HG03039 (cell line): Measurements from ENCODE around the gene MAP3K5.
"Not testable (repeated sequence)": the region's sequence is repeated elsewhere in the genome, so short reads cannot be mapped to it uniquely, and the experiment has no call there.

Experiments
- ATAC-seq: cut with Tn5 transposase; IDR thresholded peaks from one replicate; pipeline ENCODE4 v1.9.1; 2021; ENCODE audit warnings: mild to moderate bottlenecking, moderate library complexity; ENCODE audit not compliant: unreplicated experiment

The MAP3K5 gene

DNA sequence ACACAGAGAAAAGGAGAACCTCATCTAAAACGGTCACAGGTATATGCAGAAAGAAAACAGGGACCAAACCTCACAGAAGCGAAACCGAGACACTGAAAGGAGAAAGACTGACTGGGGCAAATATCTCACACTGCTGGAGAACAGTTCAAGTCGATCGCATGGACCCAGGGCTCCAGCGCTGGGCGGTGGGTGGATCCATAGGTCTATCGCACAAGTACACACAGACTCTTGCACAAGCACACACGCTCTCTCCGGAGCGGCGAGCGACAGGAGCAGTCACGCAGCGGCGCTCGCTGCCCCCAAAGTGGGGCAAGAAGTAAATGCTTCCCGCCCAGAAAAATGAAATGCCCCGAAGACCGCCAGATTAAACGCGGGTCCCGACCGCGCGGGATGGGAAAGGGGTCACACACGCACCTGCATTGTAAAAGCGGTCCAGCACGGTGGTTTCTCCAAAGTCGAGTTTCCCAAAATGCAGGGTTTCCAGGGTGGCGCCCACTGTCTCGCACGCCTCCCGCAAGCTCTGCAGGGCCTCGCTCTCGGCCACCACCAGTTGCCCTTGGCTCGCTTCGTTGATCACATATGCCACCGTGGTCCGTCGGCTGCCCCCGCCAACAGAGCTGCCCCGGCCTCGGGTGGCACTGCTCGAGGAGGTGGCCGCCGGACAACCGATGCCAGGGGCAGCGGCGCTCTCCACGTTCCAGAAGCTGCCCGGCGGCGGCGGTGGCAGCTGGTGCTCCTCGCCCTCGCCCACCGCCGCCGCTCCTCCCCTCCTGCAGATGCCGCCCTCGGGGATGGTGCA is 782 bp downstream of the MAP3K5 start:
- peak; percentile 28 for ATAC-seq

DNA sequence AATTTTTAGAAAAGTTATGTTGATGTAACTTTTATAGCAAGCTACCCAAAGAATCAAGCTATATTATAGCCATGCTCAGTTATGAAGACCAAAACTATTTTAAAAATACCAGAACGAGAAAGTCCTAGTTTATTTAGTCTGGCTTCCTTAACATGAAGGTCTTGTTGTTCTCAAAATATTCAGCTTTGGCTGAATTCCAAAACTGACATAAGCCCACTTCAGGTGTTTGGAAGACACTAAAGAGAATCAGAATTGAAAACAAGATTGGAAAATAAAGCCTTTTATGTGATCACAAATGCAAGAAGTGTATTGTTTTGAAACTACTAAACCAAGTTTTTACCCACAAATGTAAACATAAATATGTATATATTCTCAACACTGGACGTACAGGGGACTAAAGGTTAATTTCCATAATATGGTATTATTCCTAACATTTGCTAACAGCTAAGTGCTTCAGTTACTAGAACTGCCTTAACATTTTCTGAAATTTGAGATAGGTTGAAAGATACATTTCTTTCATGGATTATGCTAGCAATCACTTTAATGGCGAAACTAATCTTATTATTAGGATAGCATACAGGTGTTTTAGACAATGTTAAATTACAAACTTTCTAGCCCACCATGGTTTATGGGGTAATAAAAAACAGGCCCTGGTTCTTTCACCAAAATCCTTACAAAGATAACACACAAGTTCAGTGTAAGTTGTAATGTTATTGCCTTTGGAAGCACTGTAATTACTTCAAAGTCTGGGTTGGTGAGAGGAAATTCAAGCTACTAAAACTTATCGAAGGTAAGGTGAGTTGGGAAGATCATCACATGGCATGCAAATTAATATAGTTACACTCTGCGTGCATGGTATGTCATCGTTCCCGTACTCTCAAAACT is 1.6 kb downstream of the MAP3K5 start:
- ATAC-seq: no peak

DNA sequence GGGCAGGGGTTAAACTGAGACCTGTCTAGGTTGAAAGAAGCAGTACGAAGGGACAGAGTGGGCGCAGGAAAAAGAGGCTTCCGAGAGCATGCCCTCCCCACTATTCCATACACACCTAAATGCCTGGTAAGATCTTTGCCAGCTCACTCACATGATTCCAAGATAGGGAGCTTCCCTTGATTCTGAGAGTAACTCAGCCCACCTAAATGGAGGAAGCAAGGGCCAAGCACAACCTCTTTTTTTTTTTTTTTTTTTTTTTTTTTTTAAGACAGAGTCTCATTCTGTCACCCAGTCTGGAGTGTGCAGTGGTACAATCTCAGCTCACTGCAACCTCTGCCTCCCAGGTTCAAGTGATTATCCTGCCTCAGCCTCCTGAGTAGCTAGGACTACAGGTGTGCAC is 2.8 kb downstream of the MAP3K5 start:
- not testable (repeated sequence) for ATAC-seq

- no peak for ATAC-seq
These were observed 4.0 kb downstream of the MAP3K5 start for GRCh38 chr6:136788069-136788902.

- ATAC-seq: no peak
These were observed 4.6 kb downstream of the MAP3K5 start for GRCh38 chr6:136787726-136788068.

GRCh38 chr6:136786658-136787057 is 5.6 kb downstream of the MAP3K5 start:
- no peak for ATAC-seq

GRCh38 chr6:136784910-136785746 is 7.1 kb downstream of the MAP3K5 start:
- ATAC-seq: no peak

- ATAC-seq: no peak
These were observed 8.0 kb downstream of the MAP3K5 start for GRCh38 chr6:136784271-136784664.

DNA sequence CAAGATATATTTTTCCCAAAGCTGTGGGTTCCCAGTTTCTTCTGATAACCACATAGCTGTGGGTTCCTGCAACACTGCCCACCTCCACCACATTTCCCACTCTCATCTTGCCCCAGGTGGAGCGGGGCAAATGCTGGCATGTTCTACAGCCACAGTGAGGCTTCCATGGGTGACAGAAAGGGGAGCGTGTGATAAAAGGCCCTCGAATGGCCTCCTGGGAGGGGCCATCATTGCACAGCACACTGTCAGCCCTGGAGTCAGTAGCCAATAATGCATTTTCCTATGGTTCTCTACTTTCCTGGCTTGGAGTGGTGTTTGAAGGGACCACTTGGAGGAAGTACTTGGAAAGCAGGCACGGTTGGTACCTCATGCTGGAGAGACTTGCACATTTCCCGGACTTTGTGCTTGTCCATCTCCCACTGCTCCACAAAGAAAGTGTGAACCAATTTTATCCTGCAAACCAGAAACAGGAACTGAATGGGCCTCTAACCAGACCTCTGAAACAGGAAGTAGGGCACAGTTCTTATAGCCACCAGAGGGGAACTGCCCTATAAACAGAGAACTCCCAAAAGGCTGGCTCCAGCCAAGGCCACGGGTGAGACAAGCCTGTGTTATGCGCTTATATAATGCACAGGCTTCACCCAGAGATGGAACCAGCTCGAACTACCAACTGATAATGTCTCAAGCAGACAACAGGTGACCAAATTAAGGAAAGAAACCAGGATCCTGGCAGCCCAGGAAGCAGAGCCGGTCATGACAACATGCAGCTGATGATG is 8.6 kb downstream of the MAP3K5 start:
- ATAC-seq: peak; percentile 44

GRCh38 chr6:136783021-136783420 is 9.3 kb downstream of the MAP3K5 start:
- no peak for ATAC-seq

- ATAC-seq: no peak
These were observed 10.1 kb downstream of the MAP3K5 start for GRCh38 chr6:136782021-136782770.

GRCh38 chr6:136780972-136781371 is 11.3 kb downstream of the MAP3K5 start:
- ATAC-seq: no peak

DNA sequence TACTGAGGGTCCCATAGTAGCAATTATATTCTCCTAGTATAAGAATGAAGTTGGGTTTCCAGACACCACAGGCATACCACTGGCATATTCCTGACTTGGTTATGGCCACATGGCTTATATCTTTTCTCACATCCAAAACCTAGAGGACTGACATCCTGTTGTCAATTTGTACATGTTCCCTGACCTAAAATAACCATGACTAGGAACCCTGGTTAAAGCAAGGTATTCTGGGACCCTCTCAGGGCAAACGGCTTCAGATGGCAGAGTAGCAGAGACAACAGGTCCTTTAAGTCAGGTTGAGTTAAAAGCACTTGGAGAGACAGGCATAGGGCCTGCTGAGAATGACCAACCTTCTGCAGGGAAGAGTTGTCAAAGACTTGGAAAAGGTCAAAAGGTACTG is 12.6 kb downstream of the MAP3K5 start:
- no peak for ATAC-seq

GRCh38 chr6:136777651-136778050 is 14.6 kb downstream of the MAP3K5 start:
- no peak for ATAC-seq

DNA sequence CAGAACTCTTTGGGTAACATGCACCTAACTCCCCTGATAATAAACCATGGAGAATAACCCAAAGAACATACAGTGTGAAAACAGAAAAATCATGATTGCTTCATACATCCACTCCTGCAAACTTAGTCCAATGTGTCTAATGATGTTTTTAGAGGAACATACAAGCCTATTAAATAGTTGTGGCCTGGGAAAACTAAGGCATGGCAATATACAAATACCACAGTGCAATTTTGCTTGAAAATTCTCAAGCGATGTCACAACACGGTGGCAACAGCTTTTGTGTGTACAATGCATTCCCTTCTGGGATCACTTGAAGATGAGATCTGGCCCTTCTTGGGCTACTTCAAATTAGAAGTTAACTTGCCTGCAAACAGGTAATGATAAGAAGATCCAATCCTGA is 16.7 kb downstream of the MAP3K5 start:
- ATAC-seq: no peak

DNA sequence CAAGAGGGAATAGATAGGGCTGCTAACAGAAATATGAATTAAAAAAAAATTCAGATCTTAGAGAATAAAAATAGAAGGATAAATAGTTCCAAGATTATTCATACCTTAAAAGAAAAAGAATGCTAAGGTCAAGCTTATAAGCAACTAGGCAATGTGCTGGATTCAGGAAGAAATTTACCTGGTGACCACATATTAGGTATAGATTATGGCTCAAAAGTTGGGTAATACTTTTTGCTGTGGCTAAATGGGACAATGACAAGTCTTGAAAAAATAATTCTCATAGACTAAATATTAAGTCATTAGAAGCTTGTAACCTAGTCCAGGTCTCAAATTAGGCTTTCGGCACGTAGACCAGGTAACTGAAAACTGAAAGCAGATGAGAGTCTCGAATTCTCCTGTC is 17.2 kb downstream of the MAP3K5 start:
- ATAC-seq: no peak

DNA sequence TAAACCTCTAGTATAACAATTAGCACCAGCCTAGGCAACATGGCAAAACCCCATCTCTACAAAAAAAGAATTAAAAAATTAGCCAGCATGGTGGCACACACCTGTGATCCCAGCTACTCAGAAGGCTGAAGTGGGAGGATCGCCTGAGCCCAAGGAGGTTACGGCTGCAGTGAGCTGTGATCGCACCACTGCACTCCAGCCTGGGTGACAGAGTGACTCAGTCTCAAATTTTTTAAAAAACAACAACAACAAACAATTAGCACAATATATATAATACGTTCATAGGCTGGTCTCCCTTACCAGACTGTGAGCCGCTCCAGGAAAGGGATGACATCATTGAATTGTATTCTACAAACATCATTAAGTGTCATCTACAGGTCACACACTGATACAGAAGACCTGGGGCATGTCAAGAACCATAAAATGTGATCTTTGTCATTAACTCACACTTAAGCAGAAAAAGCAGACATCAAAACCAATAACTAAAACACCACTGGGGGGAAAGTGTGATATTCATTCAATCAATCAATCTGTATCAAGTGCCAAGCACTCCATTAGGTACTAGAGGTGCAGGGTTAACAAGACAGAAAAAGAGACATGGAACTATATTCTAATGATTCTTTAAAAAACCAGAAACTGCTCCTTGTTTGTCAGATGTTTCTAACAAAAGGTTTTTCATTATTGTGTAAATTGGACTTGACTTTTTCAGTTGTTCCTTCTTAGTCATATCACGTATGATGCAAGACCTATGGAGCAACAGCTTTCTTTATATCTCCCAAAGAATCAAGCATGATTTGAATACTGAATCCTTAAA is 17.8 kb downstream of the MAP3K5 start:
- ATAC-seq: no peak

- ATAC-seq: no peak
These were observed 18.8 kb downstream of the MAP3K5 start for GRCh38 chr6:136773473-136773796.
